WTC11 (cell line): Measurements from ENCODE around the gene NPTX1. TPM values are rescaled to one million over a fixed set of nuclear protein-coding genes. Genes with fewer than 3 reads are reported as not detected.

Experiments
- ATAC-seq: fragments of 200-7000 bp; cut with Tn5 transposase; 2 replicates; pipeline ENCODE4 v1.10.0; 2021; ENCODE audit warnings: mild to moderate bottlenecking, moderate library complexity
- CTCF ChIA-PET: fragments of 300-600 bp; sonication (Branson Sonifier 250); formaldehyde crosslinking; loops from one replicate; lab custom pipeline; 2021; ENCODE audit warnings: antibody characterized with exemption; lab: Charles Lee
- POLR2A ChIA-PET: fragments of 350-600 bp; sonication (Branson Sonifier 250); formaldehyde crosslinking; loops from one replicate; lab custom pipeline; 2021; ENCODE audit warnings: antibody characterized with exemption; lab: Charles Lee
- DNase-seq: peaks from one replicate; pipeline ENCODE4 v3.0.0; 2021; ENCODE audit warnings: low spot score
- H3K27ac Mint-ChIP-seq: 2 replicates; pipeline ENCODE4 v1.8.0; 2021; ENCODE audit warnings: mixed read lengths
- H3K27me3 Mint-ChIP-seq: 2 replicates; pipeline ENCODE4 v1.8.0; 2021; ENCODE audit warnings: low read depth, mild to moderate bottlenecking, moderate library complexity, mixed read lengths
- H3K36me3 Mint-ChIP-seq: 2 replicates; pipeline ENCODE4 v1.8.0; 2021; ENCODE audit warnings: mixed read lengths
- H3K4me1 Mint-ChIP-seq: 2 replicates; pipeline ENCODE4 v1.8.0; 2022; ENCODE audit warnings: mixed read lengths
- H3K4me3 Mint-ChIP-seq: 2 replicates; pipeline ENCODE4 v1.8.0; 2021; ENCODE audit warnings: mild to moderate bottlenecking, moderate library complexity, mixed read lengths
- H3K9me3 Mint-ChIP-seq: 2 replicates; pipeline ENCODE4 v1.8.0; 2021; ENCODE audit warnings: mixed read lengths
- AFF4 ChIP-seq: sonication (generic); formaldehyde crosslinking; IDR thresholded peaks from 2 replicates; pipeline ENCODE4 v1.8.1; 2023; ENCODE audit warnings: mild to moderate bottlenecking, missing genetic modification reagents, borderline replicate concordance
- CREM ChIP-seq: sonication (generic); formaldehyde crosslinking; IDR thresholded peaks from 2 replicates; pipeline ENCODE4 v1.8.1; 2022; ENCODE audit warnings: mild to moderate bottlenecking, missing genetic modification reagents, moderate library complexity
- FOXJ3 ChIP-seq: sonication (generic); formaldehyde crosslinking; IDR thresholded peaks from 2 replicates; pipeline ENCODE4 v1.9.0; 2021; ENCODE audit warnings: missing genetic modification reagents, mild to moderate bottlenecking, borderline replicate concordance
- FOXK1 ChIP-seq: sonication (generic); formaldehyde crosslinking; IDR thresholded peaks from 2 replicates; pipeline ENCODE4 v1.8.0; 2022; ENCODE audit warnings: mild to moderate bottlenecking, moderate library complexity, missing genetic modification reagents
- GABPB1 ChIP-seq: sonication (generic); formaldehyde crosslinking; IDR thresholded peaks from 2 replicates; pipeline ENCODE4 v1.8.1; 2023; ENCODE audit warnings: mild to moderate bottlenecking, missing genetic modification reagents
- JAZF1 ChIP-seq: fragments of 250-450 bp; sonication (Bioruptor Pico); IDR thresholded peaks from 2 replicates; pipeline ENCODE4 v1.9.0; 2021; ENCODE audit warnings: moderate library complexity, mild to moderate bottlenecking, inconsistent platforms
- KAT7 ChIP-seq: sonication (generic); formaldehyde crosslinking; IDR thresholded peaks from 2 replicates; pipeline ENCODE4 v1.8.1; 2023; ENCODE audit warnings: missing genetic modification reagents, mild to moderate bottlenecking, borderline replicate concordance
- MXD4 ChIP-seq: fragments of 250-450 bp; sonication (Bioruptor Pico); IDR thresholded peaks from 2 replicates; pipeline ENCODE4 v1.8.0; 2021; ENCODE audit warnings: mild to moderate bottlenecking, moderate library complexity, borderline replicate concordance
- NFYB ChIP-seq: sonication (generic); formaldehyde crosslinking; conservative IDR thresholded peaks from 2 replicates; pipeline ENCODE4 v1.8.0; 2022; ENCODE audit warnings: low read depth, missing genetic modification reagents
- OVOL2 ChIP-seq: fragments of 250-450 bp; sonication (Bioruptor Pico); IDR thresholded peaks from 2 replicates; pipeline ENCODE4 v1.9.0; 2021; ENCODE audit warnings: mild to moderate bottlenecking, borderline replicate concordance
- SMAD3 ChIP-seq: sonication (generic); formaldehyde crosslinking; IDR thresholded peaks from 2 replicates; pipeline ENCODE4 v1.8.0; 2022; ENCODE audit warnings: missing genetic modification reagents, mild to moderate bottlenecking, borderline replicate concordance
- ZNF138 ChIP-seq: sonication (generic); formaldehyde crosslinking; conservative IDR thresholded peaks from 2 replicates; pipeline ENCODE4 v1.8.1; 2022; ENCODE audit warnings: mild to moderate bottlenecking, moderate library complexity, missing genetic modification reagents
- total RNA-seq: library from RNA; stranded (reverse); gene quantifications from 3 replicates; pipeline ENCODE4 v1.2.3, GENCODE V29; 2021
- TF ChIP-seq, protein P1 (sequence below): fragments of 250-450 bp; sonication (Bioruptor Pico); IDR thresholded peaks from 2 replicates; pipeline ENCODE4 v1.9.0; 2021; ENCODE audit warnings: mild to moderate bottlenecking
- TF ChIP-seq, protein P2 (sequence below): sonication (generic); formaldehyde crosslinking; IDR thresholded peaks from 2 replicates; pipeline ENCODE4 v1.8.1; 2023; ENCODE audit warnings: mild to moderate bottlenecking, missing genetic modification reagents
- TF ChIP-seq, protein P3 (sequence below): sonication (generic); formaldehyde crosslinking; IDR thresholded peaks from 2 replicates; pipeline ENCODE4 v1.8.1; 2022; ENCODE audit warnings: mild to moderate bottlenecking, moderate library complexity, missing genetic modification reagents
- TF ChIP-seq, protein P4 (sequence below): sonication (generic); formaldehyde crosslinking; IDR thresholded peaks from 2 replicates; pipeline ENCODE4 v1.8.1; 2023; ENCODE audit warnings: mild to moderate bottlenecking, missing genetic modification reagents, moderate library complexity
- TF ChIP-seq, protein P5 (sequence below): sonication (generic); formaldehyde crosslinking; conservative IDR thresholded peaks from 2 replicates; pipeline ENCODE4 v1.8.1; 2022; ENCODE audit warnings: mild to moderate bottlenecking, missing genetic modification reagents
- TF ChIP-seq, protein P6 (sequence below): sonication (generic); formaldehyde crosslinking; IDR thresholded peaks from 2 replicates; pipeline ENCODE4 v1.8.1; 2023; ENCODE audit warnings: mild to moderate bottlenecking, missing genetic modification reagents

Gene NPTX1
- total RNA-seq, 1 experiment from 2014 or later = 15.1 TPM

GRCh38 chr17:80492343-80493136 is 16.1 kb upstream of the NPTX1 start:
- ChIA-PET CTCF (interaction anchor here (0.8 to 2.3 kb wide), 3 partner anchors 65 to 86 kb away, joined by 3 to 7 read pairs (median 7); no protein-coding TSS in a partner anchor), POLR2A (interaction anchor here (0.5 to 1.0 kb wide), 2 partner anchors 31 to 38 kb away, joined by 3 read pairs; no protein-coding TSS in a partner anchor)
- H3K27ac Mint-ChIP-seq = 0 out of 2 replicates have a peak overlapping the region, but pooled peaks have one; percentile 36

DNA sequence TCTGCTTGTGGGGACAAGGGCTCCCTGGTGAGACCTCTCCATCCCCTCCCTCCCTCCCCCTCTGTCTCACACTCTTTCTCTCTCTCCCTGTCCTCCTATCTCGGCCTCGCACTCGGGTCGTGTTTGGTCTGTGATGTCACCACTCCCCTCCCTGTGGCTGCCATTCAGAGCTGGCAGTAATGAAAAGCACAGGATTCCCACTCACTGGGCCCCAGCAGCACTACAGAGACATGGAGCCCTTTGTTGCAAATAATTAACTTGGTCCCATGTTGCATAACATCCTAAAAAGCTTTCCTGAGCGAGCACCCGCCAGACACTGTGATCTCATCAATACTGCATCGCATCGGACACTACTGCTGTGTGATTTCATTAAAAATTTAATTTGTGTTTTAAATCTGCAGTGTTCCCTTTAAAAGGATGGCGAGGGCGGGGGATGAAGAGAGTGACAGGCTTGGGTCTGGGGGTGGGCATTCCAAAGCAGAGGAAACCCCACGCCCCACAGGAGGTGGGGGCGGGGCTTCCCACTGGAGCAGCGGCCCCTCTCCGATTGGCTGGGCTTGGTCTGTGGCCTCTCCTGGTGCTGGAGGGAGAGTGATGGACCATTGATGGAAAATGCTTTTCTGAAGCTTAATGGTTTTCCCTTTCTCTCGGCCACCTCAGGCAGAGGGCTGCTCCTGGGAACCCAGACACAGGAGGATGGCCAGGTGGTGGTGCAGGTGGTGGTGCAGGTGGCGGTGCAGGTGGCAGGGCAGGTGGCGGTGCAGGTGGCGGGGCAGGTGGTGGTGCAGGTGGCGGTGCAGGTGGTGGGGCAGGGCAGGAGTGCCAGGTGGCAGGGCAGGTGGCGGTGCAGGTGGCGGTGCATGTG is 15.3 kb upstream of the NPTX1 start:
- CTCF ChIA-PET = interaction anchor here (2.2 to 2.3 kb wide), 2 partner anchors 64 to 66 kb away, joined by 7 read pairs; no protein-coding TSS in a partner anchor
- POLR2A ChIA-PET = interaction anchor here (0.5 to 1.0 kb wide), 2 partner anchors 31 to 37 kb away, joined by 3 read pairs; no protein-coding TSS in a partner anchor

More at GRCh38 chr17:80492343-80493136, 16.1 kb upstream of the NPTX1 start:
- ATAC-seq (no peak), DNase-seq (no peak)
- peaks cover 7% of the 10 kb centered on the region for H3K4me1 Mint-ChIP-seq
- TF ChIP-seq CREM (no peak), KAT7 (no peak), SMAD3 (CRISPR knock-in tag) (no peak), GABPB1 (CRISPR knock-in tag) (no peak), JAZF1 (no peak)
- no peaks in the 10 kb centered on the region for H3K9me3 Mint-ChIP-seq
- no peak overlapping the region for H3K4me3 Mint-ChIP-seq
- no peaks in the 10 kb centered on the region for H3K36me3 Mint-ChIP-seq
- H3K27me3 Mint-ChIP-seq = peaks cover 9% of the 10 kb centered on the region

More for the DNA sequence above, 15.3 kb upstream of the NPTX1 start:
- TF ChIP-seq FOXK1 (CRISPR knock-in tag) (no peak), ZNF138 (no peak), MXD4 (CRISPR knock-in tag) (no peak), OVOL2 (no peak), NFYB (CRISPR knock-in tag) (no peak), AFF4 (CRISPR knock-in tag) (no peak), FOXJ3 (CRISPR knock-in tag) (no peak)
- TF ChIP-seq, protein P1, sequence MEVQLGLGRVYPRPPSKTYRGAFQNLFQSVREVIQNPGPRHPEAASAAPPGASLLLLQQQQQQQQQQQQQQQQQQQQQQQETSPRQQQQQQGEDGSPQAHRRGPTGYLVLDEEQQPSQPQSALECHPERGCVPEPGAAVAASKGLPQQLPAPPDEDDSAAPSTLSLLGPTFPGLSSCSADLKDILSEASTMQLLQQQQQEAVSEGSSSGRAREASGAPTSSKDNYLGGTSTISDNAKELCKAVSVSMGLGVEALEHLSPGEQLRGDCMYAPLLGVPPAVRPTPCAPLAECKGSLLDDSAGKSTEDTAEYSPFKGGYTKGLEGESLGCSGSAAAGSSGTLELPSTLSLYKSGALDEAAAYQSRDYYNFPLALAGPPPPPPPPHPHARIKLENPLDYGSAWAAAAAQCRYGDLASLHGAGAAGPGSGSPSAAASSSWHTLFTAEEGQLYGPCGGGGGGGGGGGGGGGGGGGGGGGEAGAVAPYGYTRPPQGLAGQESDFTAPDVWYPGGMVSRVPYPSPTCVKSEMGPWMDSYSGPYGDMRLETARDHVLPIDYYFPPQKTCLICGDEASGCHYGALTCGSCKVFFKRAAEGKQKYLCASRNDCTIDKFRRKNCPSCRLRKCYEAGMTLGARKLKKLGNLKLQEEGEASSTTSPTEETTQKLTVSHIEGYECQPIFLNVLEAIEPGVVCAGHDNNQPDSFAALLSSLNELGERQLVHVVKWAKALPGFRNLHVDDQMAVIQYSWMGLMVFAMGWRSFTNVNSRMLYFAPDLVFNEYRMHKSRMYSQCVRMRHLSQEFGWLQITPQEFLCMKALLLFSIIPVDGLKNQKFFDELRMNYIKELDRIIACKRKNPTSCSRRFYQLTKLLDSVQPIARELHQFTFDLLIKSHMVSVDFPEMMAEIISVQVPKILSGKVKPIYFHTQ (CRISPR knock-in tag) = no peak
- TF ChIP-seq, protein P2, sequence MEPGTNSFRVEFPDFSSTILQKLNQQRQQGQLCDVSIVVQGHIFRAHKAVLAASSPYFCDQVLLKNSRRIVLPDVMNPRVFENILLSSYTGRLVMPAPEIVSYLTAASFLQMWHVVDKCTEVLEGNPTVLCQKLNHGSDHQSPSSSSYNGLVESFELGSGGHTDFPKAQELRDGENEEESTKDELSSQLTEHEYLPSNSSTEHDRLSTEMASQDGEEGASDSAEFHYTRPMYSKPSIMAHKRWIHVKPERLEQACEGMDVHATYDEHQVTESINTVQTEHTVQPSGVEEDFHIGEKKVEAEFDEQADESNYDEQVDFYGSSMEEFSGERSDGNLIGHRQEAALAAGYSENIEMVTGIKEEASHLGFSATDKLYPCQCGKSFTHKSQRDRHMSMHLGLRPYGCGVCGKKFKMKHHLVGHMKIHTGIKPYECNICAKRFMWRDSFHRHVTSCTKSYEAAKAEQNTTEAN = no peak
- TF ChIP-seq, protein P3, sequence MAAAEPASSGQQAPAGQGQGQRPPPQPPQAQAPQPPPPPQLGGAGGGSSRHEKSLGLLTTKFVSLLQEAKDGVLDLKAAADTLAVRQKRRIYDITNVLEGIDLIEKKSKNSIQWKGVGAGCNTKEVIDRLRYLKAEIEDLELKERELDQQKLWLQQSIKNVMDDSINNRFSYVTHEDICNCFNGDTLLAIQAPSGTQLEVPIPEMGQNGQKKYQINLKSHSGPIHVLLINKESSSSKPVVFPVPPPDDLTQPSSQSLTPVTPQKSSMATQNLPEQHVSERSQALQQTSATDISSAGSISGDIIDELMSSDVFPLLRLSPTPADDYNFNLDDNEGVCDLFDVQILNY (CRISPR knock-in tag) = no peak
- TF ChIP-seq, protein P4, sequence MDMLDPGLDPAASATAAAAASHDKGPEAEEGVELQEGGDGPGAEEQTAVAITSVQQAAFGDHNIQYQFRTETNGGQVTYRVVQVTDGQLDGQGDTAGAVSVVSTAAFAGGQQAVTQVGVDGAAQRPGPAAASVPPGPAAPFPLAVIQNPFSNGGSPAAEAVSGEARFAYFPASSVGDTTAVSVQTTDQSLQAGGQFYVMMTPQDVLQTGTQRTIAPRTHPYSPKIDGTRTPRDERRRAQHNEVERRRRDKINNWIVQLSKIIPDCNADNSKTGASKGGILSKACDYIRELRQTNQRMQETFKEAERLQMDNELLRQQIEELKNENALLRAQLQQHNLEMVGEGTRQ = no peak
- TF ChIP-seq, protein P5, sequence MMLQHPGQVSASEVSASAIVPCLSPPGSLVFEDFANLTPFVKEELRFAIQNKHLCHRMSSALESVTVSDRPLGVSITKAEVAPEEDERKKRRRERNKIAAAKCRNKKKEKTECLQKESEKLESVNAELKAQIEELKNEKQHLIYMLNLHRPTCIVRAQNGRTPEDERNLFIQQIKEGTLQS (CRISPR knock-in tag) = no peak
- TF ChIP-seq, protein P6, sequence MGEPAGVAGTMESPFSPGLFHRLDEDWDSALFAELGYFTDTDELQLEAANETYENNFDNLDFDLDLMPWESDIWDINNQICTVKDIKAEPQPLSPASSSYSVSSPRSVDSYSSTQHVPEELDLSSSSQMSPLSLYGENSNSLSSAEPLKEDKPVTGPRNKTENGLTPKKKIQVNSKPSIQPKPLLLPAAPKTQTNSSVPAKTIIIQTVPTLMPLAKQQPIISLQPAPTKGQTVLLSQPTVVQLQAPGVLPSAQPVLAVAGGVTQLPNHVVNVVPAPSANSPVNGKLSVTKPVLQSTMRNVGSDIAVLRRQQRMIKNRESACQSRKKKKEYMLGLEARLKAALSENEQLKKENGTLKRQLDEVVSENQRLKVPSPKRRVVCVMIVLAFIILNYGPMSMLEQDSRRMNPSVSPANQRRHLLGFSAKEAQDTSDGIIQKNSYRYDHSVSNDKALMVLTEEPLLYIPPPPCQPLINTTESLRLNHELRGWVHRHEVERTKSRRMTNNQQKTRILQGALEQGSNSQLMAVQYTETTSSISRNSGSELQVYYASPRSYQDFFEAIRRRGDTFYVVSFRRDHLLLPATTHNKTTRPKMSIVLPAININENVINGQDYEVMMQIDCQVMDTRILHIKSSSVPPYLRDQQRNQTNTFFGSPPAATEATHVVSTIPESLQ (CRISPR knock-in tag) = no peak
- Mint-ChIP-seq H3K36me3 (no peaks in the 10 kb centered on the region), H3K9me3 (no peaks in the 10 kb centered on the region), H3K4me3 (no peak overlapping the region), H3K4me1 (peaks cover 7% of the 10 kb centered on the region), H3K27me3 (peaks cover 10% of the 10 kb centered on the region), H3K27ac (no peak overlapping the region)
- ATAC-seq (peak; percentile 92), DNase-seq (peak; percentile 60)
